ENCODE data around the gene ATG4B. TPM values are rescaled to one million over a fixed set of nuclear protein-coding genes. Genes with fewer than 3 reads are reported as not detected.
A peak's percentile ranks its signal among the peaks of the same experiment; 100 is the strongest.

ATG4B gene
- total RNA-seq, 1 donor from 2014 or later = 83.2 TPM

- DNase-seq (ENCODE audit: low read depth) (no peak), FAIRE-seq (no peak)
- Mint-ChIP-seq H3K27me3 (ENCODE audit: low read depth, unreplicated experiment) (no peaks in the 10 kb centered on the region), H3K36me3 (ENCODE audit: low read depth, unreplicated experiment) (peaks cover 25% of the 10 kb centered on the region), H3K9me3 (ENCODE audit: unreplicated experiment) (peaks cover 6% of the 10 kb centered on the region), H3K4me3 (ENCODE audit: unreplicated experiment) (no peak overlapping the region), H3K27ac (ENCODE audit: unreplicated experiment) (no peak overlapping the region), H3K4me1 (ENCODE audit: low read depth, unreplicated experiment) (peaks cover 6% of the 10 kb centered on the region)
- H3K79me2 ChIP-seq (ENCODE audit: insufficient read depth, low read length) = peaks cover 88% of the 10 kb centered on the region
- no peak overlapping the region for H3K27ac ChIP-seq (ENCODE audit: low read depth, low read length)
- no peak overlapping the region for H3K4me2 ChIP-seq (ENCODE audit: low read length)
- TF ChIP-seq EZH2 (IDR thresholded peaks at IDR 0.05; ENCODE audit: insufficient read depth, low read length) (no peak), CTCF (IDR thresholded peaks at IDR 0.05; ENCODE audit: insufficient read depth, low read depth, low read length) (no peak)
- H3K9ac ChIP-seq (ENCODE audit: low read length) = no peak overlapping the region
- no peaks in the 10 kb centered on the region for H3K9me3 ChIP-seq (ENCODE audit: insufficient read depth, low read depth, low read length)
- H2AFZ ChIP-seq (ENCODE audit: low read depth, low read length) = no peak overlapping the region
- H4K20me1 ChIP-seq (ENCODE audit: insufficient read depth, low read length) = peaks cover 78% of the 10 kb centered on the region
- H3K27me3 ChIP-seq (ENCODE audit: insufficient read depth, low read length) = no peaks in the 10 kb centered on the region
- H3K4me1 ChIP-seq (ENCODE audit: insufficient read depth, low read length) = peaks cover 8% of the 10 kb centered on the region
- H3K36me3 ChIP-seq (ENCODE audit: insufficient read depth, low read length) = no peaks in the 10 kb centered on the region
- no peak overlapping the region for H3K4me3 ChIP-seq (ENCODE audit: insufficient read depth, low read depth, low read length)
Observed at GRCh38 chr2:241616168-241617125, 21.0 kb upstream of the ATG4B start.

- H3K4me2 ChIP-seq (ENCODE audit: low read length) = peak overlapping the region; percentile 56
- H3K4me3 ChIP-seq (ENCODE audit: insufficient read depth, low read depth, low read length) = no peak overlapping the region
- H3K9me3 ChIP-seq (ENCODE audit: insufficient read depth, low read depth, low read length) = no peaks in the 10 kb centered on the region
- TF ChIP-seq CTCF (IDR thresholded peaks at IDR 0.05; ENCODE audit: insufficient read depth, low read depth, low read length) = no peak
- no peak for TF ChIP-seq EZH2 (IDR thresholded peaks at IDR 0.05; ENCODE audit: insufficient read depth, low read length)
- peak overlapping the region; percentile 18 for H3K27ac ChIP-seq (ENCODE audit: low read depth, low read length)
- H3K27me3 Mint-ChIP-seq (ENCODE audit: low read depth, unreplicated experiment) = no peaks in the 10 kb centered on the region
- peaks cover 6% of the 10 kb centered on the region for H3K4me1 Mint-ChIP-seq (ENCODE audit: low read depth, unreplicated experiment)
- H3K79me2 ChIP-seq (ENCODE audit: insufficient read depth, low read length) = peaks cover 88% of the 10 kb centered on the region
- H3K36me3 Mint-ChIP-seq (ENCODE audit: low read depth, unreplicated experiment) = peaks cover 28% of the 10 kb centered on the region
- peaks cover 8% of the 10 kb centered on the region for H3K4me1 ChIP-seq (ENCODE audit: insufficient read depth, low read length)
- FAIRE-seq = no peak
- H4K20me1 ChIP-seq (ENCODE audit: insufficient read depth, low read length) = peaks cover 78% of the 10 kb centered on the region
- no peaks in the 10 kb centered on the region for H3K27me3 ChIP-seq (ENCODE audit: insufficient read depth, low read length)
- peak overlapping the region; percentile 75 for H3K27ac Mint-ChIP-seq (ENCODE audit: unreplicated experiment)
- no peak overlapping the region for H3K9ac ChIP-seq (ENCODE audit: low read length)
- DNase-seq (ENCODE audit: low read depth) = no peak
- H2AFZ ChIP-seq (ENCODE audit: low read depth, low read length) = no peak overlapping the region
- peaks cover 6% of the 10 kb centered on the region for H3K9me3 Mint-ChIP-seq (ENCODE audit: unreplicated experiment)
- H3K36me3 ChIP-seq (ENCODE audit: insufficient read depth, low read length) = no peaks in the 10 kb centered on the region
- H3K4me3 Mint-ChIP-seq (ENCODE audit: unreplicated experiment) = no peak overlapping the region
Observed at GRCh38 chr2:241617431-241618154, 19.9 kb upstream of the ATG4B start.
